ENCODE data around the gene GLIS2.

Gene GLIS2

GRCh38 chr16:4316108-4316863, 419 bp downstream of the GLIS2 start:
- H3K27me3 ChIP-seq (replicated peaks in 2 of 5; ENCODE audit: control insufficient read depth in 4 of 5, insufficient read depth in 5 of 5, low read length in 4 of 5) = peaks cover 0 to 37% (median 17%) of the 10 kb centered on the region in 5 experiments
- no peaks in the 10 kb centered on the region for H3K36me3 ChIP-seq (ENCODE audit: control insufficient read depth in 4 of 4, insufficient read depth in 4 of 4, low read length in 3 of 4)
- no peak overlapping the region for H3K27ac ChIP-seq (ENCODE audit: insufficient read depth in 1 of 2, low read depth in 1 of 2, low read length in 2 of 2, poor library complexity in 1 of 2, severe bottlenecking in 2 of 2)
- CTCF ChIA-PET = interaction anchor here (1.1 to 2.8 kb wide), 3 partner anchors 9 to 87 kb away, joined by 3 to 14 read pairs (median 4); no protein-coding TSS in a partner anchor
- H3K9me3 ChIP-seq (ENCODE audit: control extremely low read depth in 1 of 5, control insufficient read depth in 4 of 5, insufficient read depth in 2 of 5, low read depth in 1 of 5, low read length in 4 of 5) = no peaks in the 10 kb centered on the region
- POLR2A ChIA-PET = no interaction called here
- WGBS (ENCODE audit: insufficient coverage) = 11% methylated on average over 47 of the region's 93 CpGs
- DNase-seq = peak in 1 of 3 donors; percentile 27
- H3K4me3 ChIP-seq (ENCODE audit: control insufficient read depth in 1 of 7, extremely low read depth in 1 of 7, insufficient read depth in 4 of 7, low read depth in 2 of 7, low read length in 6 of 7) = peak overlapping the region in 6 of 7 experiments; percentile 21 to 48 (median 40)
- H3K4me1 ChIP-seq (ENCODE audit: control extremely low read depth in 1 of 4, control insufficient read depth in 4 of 4, insufficient read depth in 4 of 4, low read length in 3 of 4) = peaks cover 0 to 17% (median 16%) of the 10 kb centered on the region in 4 experiments

DNA sequence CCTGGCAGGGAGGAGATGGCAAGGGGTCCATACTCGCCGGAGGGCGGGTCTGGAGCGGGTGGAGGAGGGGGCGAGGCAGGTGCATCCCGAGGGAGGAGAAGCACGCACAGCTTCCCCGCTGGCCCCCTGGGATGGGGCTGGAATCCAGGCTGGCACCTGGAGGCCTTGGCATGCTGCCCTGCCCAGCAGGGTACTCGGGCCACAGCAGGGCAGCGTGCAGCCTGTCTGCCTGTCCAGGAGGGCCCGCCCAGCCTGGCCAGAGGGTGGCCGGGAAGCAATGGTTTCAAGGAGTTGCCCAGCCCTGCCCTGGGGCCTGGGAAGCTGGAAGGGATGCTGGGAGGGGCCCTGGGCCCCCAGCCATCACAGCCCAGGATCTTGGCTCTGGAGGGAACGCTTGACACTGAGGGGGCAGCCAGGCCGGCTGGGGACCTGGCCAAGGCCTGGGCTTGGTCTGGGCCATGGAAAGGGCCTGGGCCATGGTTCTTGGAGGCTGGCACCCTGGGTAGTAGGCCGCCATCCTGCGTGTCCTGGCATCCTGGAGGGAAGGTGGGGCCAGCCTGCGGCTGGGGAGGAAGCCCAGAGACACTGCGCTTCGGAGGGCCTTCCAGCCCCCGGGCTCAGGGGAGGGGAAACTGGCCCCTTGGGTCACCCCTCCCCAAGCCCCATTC, 1.1 kb downstream of the GLIS2 start:
- Histone ChIP-seq H3K9me3 (ENCODE audit: control extremely low read depth in 1 of 5, control insufficient read depth in 4 of 5, insufficient read depth in 2 of 5, low read depth in 1 of 5, low read length in 4 of 5) (no peaks in the 10 kb centered on the region), H3K27me3 (replicated peaks in 2 of 5; ENCODE audit: control insufficient read depth in 4 of 5, insufficient read depth in 5 of 5, low read length in 4 of 5) (peaks cover 0 to 37% (median 17%) of the 10 kb centered on the region in 5 experiments), H3K36me3 (ENCODE audit: control insufficient read depth in 4 of 4, insufficient read depth in 4 of 4, low read length in 3 of 4) (no peaks in the 10 kb centered on the region), H3K4me1 (ENCODE audit: control extremely low read depth in 1 of 4, control insufficient read depth in 4 of 4, insufficient read depth in 4 of 4, low read length in 3 of 4) (peaks cover 0 to 17% (median 16%) of the 10 kb centered on the region in 4 experiments), H3K27ac (ENCODE audit: insufficient read depth in 1 of 2, low read depth in 1 of 2, low read length in 2 of 2, poor library complexity in 1 of 2, severe bottlenecking in 2 of 2) (no peak overlapping the region), H3K4me3 (ENCODE audit: control insufficient read depth in 1 of 7, extremely low read depth in 1 of 7, insufficient read depth in 4 of 7, low read depth in 2 of 7, low read length in 6 of 7) (peak overlapping the region in 2 of 7 experiments; percentile 36 to 48)
- ChIA-PET POLR2A (no interaction called here), CTCF (interaction anchor here (1.1 to 4.3 kb wide), 8 partner anchors 6 to 87 kb away, joined by 3 to 20 read pairs (median 4); no protein-coding TSS in a partner anchor)
- WGBS (ENCODE audit: insufficient coverage) = 90% methylated on average over 16 of the region's 20 CpGs
- no peak for DNase-seq

- Histone ChIP-seq H3K27ac (ENCODE audit: insufficient read depth in 1 of 2, low read depth in 1 of 2, low read length in 2 of 2, poor library complexity in 1 of 2, severe bottlenecking in 2 of 2) (no peak overlapping the region), H3K9me3 (ENCODE audit: control extremely low read depth in 1 of 5, control insufficient read depth in 4 of 5, insufficient read depth in 2 of 5, low read depth in 1 of 5, low read length in 4 of 5) (no peaks in the 10 kb centered on the region), H3K4me1 (ENCODE audit: control extremely low read depth in 1 of 4, control insufficient read depth in 4 of 4, insufficient read depth in 4 of 4, low read length in 3 of 4) (peaks cover 0 to 17% (median 16%) of the 10 kb centered on the region in 4 experiments), H3K27me3 (replicated peaks in 2 of 5; ENCODE audit: control insufficient read depth in 4 of 5, insufficient read depth in 5 of 5, low read length in 4 of 5) (peaks cover 0 to 37% (median 17%) of the 10 kb centered on the region in 5 experiments), H3K36me3 (ENCODE audit: control insufficient read depth in 4 of 4, insufficient read depth in 4 of 4, low read length in 3 of 4) (no peaks in the 10 kb centered on the region), H3K4me3 (ENCODE audit: control insufficient read depth in 1 of 7, extremely low read depth in 1 of 7, insufficient read depth in 4 of 7, low read depth in 2 of 7, low read length in 6 of 7) (no peak overlapping the region)
- ChIA-PET CTCF (interaction anchor here (1.0 to 4.3 kb wide), 9 partner anchors 7 to 92 kb away, joined by 3 to 20 read pairs (median 5); no protein-coding TSS in a partner anchor), POLR2A (no interaction called here)
- 97% methylated on average over 9 of the region's 12 CpGs for WGBS (ENCODE audit: insufficient coverage)
- peak in 1 of 3 donors; percentile 17 for DNase-seq
Observed at GRCh38 chr16:4317532-4318450, 1.9 kb downstream of the GLIS2 start.

GRCh38 chr16:4318451-4318910, 2.6 kb downstream of the GLIS2 start:
- DNase-seq = no peak
- peaks cover 0 to 31% (median 17%) of the 10 kb centered on the region in 5 experiments for H3K27me3 ChIP-seq (replicated peaks in 2 of 5; ENCODE audit: control insufficient read depth in 4 of 5, insufficient read depth in 5 of 5, low read length in 4 of 5)
- no peaks in the 10 kb centered on the region for H3K9me3 ChIP-seq (ENCODE audit: control extremely low read depth in 1 of 5, control insufficient read depth in 4 of 5, insufficient read depth in 2 of 5, low read depth in 1 of 5, low read length in 4 of 5)
- no peak overlapping the region for H3K4me3 ChIP-seq (ENCODE audit: control insufficient read depth in 1 of 7, extremely low read depth in 1 of 7, insufficient read depth in 4 of 7, low read depth in 2 of 7, low read length in 6 of 7)
- no peak overlapping the region for H3K27ac ChIP-seq (ENCODE audit: insufficient read depth in 1 of 2, low read depth in 1 of 2, low read length in 2 of 2, poor library complexity in 1 of 2, severe bottlenecking in 2 of 2)
- peaks cover 0 to 17% (median 16%) of the 10 kb centered on the region in 4 experiments for H3K4me1 ChIP-seq (ENCODE audit: control extremely low read depth in 1 of 4, control insufficient read depth in 4 of 4, insufficient read depth in 4 of 4, low read length in 3 of 4)
- no peaks in the 10 kb centered on the region for H3K36me3 ChIP-seq (ENCODE audit: control insufficient read depth in 4 of 4, insufficient read depth in 4 of 4, low read length in 3 of 4)
- 96% methylated on average over 8 of the region's 13 CpGs for WGBS (ENCODE audit: insufficient coverage)
- POLR2A ChIA-PET = no interaction called here
- CTCF ChIA-PET = interaction anchor here (1.0 to 4.3 kb wide), 7 partner anchors 8 to 91 kb away, joined by 3 to 20 read pairs (median 5); no protein-coding TSS in a partner anchor

DNA sequence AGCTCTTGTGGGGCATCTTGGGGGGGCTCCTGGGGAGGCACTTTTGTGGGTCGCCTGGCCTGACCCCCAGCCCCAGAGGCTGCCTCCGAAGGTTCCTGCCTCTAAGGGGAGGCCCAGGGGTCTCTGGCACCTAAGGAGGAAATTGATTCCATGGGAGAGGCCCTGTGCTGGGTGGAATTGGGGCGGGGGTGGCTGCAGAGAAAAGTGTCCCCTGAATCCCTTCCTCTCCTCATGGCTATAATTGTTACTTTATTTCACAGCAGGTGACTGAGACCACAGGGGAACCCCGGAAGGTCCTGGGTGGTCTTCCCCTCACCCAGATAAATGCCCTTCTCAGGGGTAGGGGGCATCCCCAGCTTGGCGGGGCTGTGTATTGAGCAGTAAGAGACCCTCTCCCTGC, 3.1 kb downstream of the GLIS2 start:
- H3K36me3 ChIP-seq (ENCODE audit: control insufficient read depth in 4 of 4, insufficient read depth in 4 of 4, low read length in 3 of 4) = no peaks in the 10 kb centered on the region
- peaks cover 0 to 16% (median 13%) of the 10 kb centered on the region in 4 experiments for H3K4me1 ChIP-seq (ENCODE audit: control extremely low read depth in 1 of 4, control insufficient read depth in 4 of 4, insufficient read depth in 4 of 4, low read length in 3 of 4)
- CTCF ChIA-PET = interaction anchor here (1.0 to 4.3 kb wide), 6 partner anchors 8 to 91 kb away, joined by 3 to 20 read pairs (median 5); no protein-coding TSS in a partner anchor
- POLR2A ChIA-PET = no interaction called here
- no peak overlapping the region for H3K4me3 ChIP-seq (ENCODE audit: control insufficient read depth in 1 of 7, extremely low read depth in 1 of 7, insufficient read depth in 4 of 7, low read depth in 2 of 7, low read length in 6 of 7)
- peaks cover 0 to 27% (median 17%) of the 10 kb centered on the region in 5 experiments for H3K27me3 ChIP-seq (replicated peaks in 2 of 5; ENCODE audit: control insufficient read depth in 4 of 5, insufficient read depth in 5 of 5, low read length in 4 of 5)
- DNase-seq = no peak
- WGBS (ENCODE audit: insufficient coverage) = 100% methylated on average over 3 of the region's 5 CpGs
- no peak overlapping the region for H3K27ac ChIP-seq (ENCODE audit: insufficient read depth in 1 of 2, low read depth in 1 of 2, low read length in 2 of 2, poor library complexity in 1 of 2, severe bottlenecking in 2 of 2)
- H3K9me3 ChIP-seq (ENCODE audit: control extremely low read depth in 1 of 5, control insufficient read depth in 4 of 5, insufficient read depth in 2 of 5, low read depth in 1 of 5, low read length in 4 of 5) = no peaks in the 10 kb centered on the region
